Measurements from ENCODE around the gene SVEP1.

SVEP1 gene

DNA sequence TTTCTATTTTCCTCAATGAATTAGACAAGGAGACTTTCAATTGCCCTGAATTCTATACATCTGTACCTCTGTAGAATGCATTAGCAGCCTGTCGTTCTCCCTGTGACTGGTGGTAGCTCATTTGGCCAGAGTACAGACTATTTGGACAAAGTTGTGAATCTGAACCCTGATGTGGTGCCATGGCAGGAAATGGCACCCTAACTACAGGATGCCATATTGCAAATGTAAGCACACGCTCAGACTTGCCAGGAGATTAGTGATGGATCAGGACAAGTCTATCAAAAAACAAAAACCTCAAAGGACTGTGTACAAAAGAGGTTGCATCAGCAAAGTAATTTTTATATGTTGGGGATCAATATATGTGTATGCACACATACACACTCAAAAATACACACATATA lies 58.3 kb downstream of the SVEP1 start:
- DNase-seq (ENCODE audit: low read depth): no peak

DNA sequence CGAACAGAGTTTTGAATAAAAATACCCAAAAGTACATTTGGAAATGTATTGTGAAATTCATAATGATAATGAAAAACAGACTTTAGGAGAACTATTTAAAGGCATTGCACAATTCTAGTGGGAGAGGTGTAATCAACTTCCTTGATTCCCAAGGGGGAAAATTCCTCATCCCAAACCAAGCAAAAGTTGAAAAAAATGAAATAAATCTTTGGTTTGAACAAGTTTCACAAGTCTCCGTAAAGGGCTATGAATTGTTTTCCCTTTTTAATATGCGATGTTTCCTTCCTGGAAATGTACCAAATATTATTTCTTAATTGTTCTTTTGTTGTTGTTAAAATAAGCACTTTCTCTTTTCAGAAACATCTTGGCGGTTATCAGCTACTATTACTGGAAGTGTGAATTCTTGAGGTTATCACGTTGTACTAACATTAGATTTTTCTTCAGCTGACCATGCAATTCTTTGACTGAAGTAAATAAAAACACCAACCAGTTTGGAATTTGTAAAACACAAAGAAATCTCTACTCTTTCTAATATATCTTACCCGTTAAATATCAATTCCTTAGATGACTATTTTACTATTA lies 59.3 kb downstream of the SVEP1 start:
- no peak for DNase-seq (ENCODE audit: low read depth)

DNA sequence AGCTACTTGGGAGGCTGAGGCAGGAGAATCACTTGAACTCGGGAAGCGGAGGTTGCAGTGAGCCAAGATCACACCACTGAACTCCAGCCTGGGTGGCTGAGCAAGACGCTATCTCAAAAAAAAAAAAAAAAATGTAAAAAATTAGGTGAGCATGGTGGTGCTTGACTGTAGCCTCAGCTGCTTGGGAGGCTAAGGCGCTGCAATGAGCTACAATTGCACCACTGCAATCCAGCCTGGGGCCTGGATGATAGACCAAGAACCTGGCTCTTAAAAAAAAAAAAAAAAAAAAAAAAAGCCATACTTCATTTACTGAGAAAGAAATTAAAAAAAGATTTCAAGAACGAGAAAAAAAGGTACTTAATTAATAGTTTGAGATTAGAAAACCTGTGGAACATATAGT lies 62.1 kb downstream of the SVEP1 start:
- no peak for DNase-seq (ENCODE audit: low read depth)

DNA sequence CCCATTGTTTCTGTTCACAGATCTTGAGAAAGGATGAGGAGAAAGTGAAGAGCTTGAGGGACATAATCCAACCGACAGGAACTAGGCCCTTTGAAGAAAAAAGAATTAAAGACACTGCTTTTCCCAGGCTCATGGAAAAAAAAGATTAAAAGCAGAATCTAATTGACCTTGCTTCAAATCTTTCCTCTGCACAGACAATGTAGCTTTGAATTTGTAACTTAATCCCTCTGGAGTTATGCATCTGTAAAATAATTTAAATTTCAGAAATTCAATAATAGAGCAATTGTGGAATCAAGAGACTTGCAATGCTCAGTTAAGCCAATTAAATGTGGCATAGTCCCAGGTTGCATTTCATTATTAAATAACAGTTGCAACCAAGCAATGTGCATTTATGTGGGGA lies 64.6 kb downstream of the SVEP1 start:
- no peak for DNase-seq (ENCODE audit: low read depth)

DNA sequence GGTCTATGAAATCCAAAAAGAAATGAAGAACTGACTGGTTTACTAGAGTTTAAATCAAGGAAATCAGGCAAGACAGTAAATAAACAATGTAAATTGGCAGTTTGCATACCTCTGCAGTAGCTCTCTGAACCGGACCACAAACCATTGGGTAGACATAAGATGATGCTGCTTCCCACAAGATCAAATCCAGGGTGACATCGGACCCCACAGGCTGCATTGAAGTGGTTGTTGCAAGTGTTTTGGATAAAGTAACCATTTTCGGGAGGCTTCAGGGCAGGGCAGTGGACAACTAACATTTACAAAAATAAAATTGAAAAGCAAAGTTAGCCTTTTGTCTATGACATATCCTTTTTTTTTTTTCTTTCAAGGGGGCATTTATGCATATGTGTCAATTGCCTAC lies 66.7 kb downstream of the SVEP1 start:
- no peak for DNase-seq (ENCODE audit: low read depth)

DNA sequence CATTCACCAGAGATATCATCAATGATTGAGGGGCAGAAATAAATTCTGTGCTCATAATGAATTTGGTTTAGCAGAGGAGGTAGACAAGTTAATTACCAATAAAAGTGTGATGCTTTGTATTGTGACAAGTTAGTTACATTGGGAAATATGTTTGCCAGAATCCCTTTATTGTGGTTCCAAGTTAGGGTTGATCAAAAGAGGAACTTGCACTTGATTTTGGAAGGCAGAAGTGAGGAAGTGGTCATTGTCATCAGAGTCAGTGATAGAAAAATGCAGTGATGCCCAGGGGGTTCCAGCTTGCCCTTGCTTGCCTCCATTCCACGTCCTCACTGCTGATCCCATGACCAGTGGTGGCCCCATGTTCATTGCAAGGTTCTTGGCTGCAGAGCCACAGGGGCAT lies 69.7 kb downstream of the SVEP1 start:
- no peak for DNase-seq (ENCODE audit: low read depth)

DNA sequence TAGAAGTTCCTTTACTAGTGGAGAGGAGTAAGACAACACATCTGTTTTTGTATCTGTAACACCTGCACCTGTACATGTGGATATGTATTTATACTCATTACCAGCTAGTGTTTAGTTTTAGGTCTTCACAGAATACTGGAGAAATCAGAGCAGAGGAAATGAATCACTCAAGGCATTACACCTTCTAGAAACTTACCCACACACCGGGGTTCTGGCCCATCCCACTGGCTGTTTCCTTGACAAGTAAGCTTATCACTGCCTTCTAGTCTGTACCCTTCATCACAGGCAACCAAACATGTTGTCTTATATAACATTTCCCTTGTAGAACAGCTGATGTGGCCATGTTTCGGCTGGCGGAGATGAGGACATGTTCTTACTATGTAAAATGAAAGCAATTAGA lies 76.7 kb downstream of the SVEP1 start:
- DNase-seq (ENCODE audit: low read depth): peak; percentile 6

DNA sequence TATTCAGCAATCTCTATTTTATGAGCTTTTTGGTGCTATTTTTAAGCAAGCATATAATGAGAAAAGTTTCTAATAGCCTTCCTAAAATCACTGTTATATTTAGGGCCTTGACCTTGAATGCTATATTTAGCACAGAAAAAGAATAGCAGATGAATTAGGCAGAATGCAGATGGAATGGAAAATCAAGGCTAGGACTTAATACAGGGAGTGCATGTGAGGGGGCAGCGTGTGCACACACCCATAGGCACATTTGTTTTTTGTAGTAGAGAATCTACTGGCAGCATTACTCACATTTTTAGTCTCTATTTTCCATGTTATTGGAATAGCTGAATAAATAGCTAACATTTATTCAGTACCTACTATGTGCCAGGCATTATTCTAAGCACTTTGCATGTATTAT lies 79.9 kb downstream of the SVEP1 start:
- no peak for DNase-seq (ENCODE audit: low read depth)

DNA sequence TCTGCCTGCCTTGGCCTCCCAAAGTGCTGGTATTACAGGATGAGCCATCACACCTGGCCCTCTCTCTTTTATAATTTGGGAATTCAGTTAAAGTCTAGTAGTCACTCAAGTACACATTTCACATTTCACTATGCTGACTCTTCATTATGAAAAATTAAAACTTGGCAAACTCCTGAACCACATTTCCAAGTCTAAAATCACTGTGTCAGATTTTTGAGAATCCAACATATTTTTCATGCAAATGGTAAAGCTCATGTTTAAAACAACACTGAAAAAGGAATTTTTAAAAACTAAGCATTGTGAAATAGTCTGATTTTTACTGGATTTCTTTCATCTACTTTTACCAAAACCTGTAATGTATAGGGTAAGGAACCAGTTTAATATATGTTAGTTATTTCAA lies 92.3 kb downstream of the SVEP1 start:
- no peak for DNase-seq (ENCODE audit: low read depth)

DNA sequence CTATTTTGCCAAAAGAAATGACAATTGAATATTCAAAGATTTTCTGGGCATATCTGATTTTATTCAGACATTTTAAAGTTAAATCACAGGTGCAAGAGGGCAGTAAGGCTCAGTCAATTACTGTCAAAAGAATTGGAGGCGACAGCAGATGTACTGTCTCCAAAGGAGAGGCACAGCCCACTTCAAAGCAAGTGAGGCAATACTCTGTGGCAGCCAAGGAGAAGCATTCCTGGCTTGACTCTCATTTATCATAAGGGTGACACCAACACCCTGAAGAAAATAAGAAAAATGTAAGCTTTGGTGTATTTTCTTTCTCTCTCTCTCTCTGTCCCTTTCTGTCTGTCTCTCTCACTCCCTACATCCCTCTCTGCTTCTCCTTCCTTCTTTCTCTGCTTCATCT lies 93.3 kb downstream of the SVEP1 start:
- no peak for DNase-seq (ENCODE audit: low read depth)

DNA sequence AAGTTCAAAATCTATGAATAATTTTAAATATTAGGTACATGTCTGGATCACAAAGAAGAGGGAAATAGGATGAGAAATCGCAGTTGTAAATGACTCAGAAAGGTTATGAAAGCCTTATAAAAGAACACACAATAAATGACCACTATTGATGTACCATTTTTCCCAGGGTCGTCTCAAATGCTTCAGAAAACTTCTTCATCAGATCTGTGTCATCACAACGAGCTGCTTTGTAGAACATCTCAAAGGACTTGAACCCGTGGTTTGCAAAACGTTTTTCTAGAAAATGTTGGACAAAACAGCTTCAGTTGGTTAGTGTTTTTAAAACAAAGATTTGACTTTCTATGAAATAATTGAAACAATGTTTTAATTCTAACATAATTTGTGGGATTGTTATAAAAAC lies 100.1 kb downstream of the SVEP1 start:
- DNase-seq (ENCODE audit: low read depth): no peak

DNA sequence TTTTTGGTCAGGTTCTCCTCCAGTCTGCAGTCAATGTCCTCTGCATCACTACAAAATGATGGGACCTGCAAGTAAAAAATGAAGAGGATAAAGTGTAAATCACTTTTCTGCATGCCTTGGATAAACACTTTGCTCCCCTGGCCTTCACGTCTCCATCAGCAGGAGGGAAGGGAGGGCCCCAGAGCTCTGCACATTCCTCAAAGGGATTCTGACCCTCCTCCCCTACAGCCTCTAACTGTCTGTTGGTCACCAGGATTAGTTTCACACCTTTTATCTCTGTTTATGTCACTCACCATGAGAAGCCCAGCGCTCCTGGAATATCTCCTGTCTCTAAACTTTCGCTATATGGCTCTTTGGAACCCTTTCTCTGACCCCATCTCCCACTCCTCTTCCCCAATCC lies 103.3 kb downstream of the SVEP1 start:
- DNase-seq (ENCODE audit: low read depth): no peak

DNA sequence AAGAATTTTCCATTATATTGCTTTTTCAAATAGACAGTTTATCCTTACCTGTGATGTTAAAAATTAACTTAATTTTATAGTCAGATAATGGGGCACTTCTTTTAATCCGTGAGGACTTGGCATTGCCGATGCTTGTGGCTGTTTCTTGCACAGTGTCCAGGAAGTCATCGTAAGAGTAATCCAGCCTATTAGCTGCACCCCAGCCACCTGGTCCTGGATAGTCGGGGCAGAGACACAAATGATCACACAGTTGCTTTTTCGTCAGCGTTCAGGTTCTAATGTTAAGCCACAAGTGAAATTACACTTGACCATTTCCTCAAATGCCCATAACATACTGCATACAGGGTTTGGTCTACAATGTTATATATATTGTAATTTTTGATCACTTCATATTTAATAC lies 107.4 kb downstream of the SVEP1 start:
- DNase-seq (ENCODE audit: low read depth): no peak

DNA sequence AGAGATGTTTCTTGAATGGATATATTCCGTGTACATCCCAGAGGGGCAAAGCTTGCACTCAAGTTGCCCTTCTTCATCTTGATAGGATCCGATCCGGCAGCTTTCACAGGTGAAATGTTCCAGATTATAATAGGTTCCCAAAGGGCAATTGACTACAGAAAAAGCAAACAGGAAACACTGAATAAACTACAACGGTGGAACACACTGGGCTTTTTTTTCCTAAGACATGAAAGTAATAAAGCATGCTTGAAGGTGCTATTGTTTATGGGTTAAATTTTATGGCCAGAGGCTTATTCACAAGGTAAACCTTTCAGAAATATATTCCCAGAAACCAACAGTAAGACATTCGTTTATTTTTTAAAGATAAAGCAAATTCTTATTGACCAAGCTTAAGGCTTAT lies 110.6 kb downstream of the SVEP1 start:
- DNase-seq (ENCODE audit: low read depth): no peak

DNA sequence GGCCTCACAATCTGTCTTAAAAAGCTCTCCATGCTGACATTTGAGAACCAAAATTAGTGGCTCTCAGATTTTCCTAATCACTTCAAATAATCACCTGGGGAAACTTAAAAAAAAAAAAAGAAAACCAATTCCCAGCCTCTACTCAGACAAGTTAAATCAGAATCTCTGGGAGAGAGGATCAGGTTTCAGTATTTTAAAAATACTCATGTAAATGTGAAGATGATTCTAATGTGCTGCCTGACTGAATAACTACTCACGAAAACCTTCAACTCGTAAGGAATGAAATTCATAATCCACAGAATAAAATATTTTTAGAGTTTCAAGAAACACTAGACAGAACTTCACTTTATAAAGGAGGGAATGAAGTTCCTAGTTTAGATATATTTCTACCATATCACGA lies 114.4 kb downstream of the SVEP1 start:
- no peak for DNase-seq (ENCODE audit: low read depth)

DNA sequence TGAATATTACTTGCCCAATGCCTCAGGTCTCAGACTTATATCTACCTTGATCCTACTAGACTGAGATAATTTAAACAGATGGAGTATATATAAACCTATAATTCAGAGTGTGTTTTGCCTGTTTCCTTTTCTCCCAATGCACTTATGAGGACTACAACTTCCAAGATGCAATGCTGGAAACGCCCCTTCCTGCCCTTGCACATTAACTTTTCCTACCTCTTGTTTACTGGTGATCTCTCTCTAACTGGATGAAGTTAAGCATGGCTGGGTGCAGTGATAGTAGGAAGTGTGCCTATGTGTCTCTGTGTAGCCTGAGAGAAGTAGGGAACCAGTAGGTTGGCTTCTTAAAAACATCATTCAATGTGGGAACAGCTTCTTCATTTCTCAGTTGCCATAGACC lies 115.2 kb downstream of the SVEP1 start:
- DNase-seq (ENCODE audit: low read depth): no peak

DNA sequence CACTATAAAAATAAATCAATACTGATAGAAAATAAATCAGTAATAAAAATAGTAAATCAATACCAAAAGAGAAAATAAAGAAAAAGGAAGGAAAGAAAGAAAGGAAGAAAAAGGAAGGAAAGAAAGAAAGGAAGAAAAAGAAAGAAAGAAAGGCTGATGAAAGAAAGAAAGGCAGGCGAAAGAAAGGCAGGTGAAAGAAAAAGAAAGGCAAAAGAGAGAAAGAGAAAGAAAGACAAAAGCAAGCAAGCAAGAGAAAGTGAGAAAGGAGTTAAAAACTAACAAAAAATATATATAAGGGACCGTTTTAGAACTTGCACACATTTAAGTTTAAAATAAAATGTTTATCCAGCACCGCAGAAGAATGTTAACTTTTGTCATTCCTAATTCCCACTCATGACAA lies 116.0 kb downstream of the SVEP1 start:
- no peak for DNase-seq (ENCODE audit: low read depth)

DNA sequence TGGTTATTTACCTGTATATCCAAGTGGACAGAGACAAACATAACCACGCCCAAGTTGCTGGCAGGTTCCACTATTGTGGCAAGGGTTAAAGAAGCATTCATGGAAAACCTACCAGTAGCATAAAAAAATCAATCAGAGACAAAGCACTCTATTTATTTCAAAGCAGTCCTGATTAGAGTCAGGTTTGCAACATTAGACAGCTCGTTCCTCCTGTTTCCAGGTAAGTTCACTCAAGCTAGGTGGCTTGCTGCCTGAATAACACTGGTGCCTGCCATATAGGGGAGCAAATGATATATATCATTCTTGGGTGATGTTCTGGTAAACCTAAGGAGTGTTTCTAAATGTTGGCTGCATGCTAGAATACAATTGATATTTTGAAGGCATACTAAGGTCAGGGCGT lies 122.3 kb downstream of the SVEP1 start:
- no peak for DNase-seq (ENCODE audit: low read depth)

DNA sequence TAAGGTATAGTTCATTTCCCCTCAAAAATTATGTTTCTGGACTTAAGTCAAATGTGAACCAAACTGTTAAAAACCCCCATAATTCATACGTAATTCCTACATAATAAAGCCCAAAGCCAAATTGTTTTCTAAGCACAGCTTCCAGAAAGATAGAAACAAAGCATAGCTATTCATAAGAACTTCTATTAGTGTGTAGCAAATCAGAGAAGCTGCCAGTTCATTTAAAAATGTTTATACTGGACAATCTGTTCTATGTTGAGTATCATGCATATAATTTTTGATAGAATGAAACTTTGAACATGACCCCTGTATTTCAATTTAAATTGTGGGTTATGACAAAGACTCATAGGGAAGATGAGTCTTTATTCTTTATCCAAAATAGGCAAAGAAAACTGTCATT lies 122.9 kb downstream of the SVEP1 start:
- no peak for DNase-seq (ENCODE audit: low read depth)

DNA sequence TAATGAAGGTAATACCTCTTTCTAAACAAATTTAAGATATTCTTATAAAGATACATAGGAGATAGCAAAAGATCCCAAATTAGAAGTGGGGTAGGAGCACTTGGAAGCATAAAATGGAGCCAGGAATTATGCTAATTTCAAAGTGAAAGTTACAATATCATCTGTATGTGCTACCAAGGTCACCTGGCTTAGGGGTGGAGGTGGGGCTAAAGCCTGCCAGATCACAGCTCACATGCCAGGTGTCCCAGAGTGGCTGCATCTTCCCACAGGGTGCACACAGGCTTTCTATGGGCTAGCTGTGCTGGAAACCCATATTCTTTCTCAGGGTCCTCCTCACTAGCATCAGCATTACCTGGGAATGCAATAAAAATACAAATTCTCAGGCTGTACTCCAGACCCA lies 123.7 kb downstream of the SVEP1 start:
- DNase-seq (ENCODE audit: low read depth): no peak

DNA sequence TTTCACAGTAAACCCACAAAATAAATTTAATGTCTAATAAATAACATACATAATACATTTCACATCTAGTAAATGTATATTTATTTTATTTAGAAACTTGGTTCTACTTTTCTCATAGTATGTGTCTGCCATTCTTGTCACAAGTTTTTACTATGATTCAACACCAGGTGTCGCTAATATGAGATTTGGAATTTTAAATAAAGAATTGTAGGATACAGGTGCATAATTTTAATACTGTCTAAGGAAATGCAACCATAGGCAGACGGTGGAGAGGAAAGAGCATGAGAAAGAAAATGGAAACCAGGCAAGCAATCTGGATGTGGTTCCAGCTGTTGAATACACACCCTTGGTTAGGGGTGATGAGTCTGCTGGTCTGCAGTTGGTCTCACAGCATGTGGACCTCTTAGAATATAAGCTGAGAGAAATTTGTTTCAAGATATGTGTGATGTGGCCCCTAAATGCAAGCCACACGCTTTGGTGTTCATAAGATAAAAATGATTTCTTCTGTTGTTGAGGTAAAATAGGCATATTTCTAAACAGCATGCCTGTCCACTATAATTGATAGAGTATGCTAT lies 127.2 kb downstream of the SVEP1 start:
- DNase-seq (ENCODE audit: low read depth): peak; percentile 31

DNA sequence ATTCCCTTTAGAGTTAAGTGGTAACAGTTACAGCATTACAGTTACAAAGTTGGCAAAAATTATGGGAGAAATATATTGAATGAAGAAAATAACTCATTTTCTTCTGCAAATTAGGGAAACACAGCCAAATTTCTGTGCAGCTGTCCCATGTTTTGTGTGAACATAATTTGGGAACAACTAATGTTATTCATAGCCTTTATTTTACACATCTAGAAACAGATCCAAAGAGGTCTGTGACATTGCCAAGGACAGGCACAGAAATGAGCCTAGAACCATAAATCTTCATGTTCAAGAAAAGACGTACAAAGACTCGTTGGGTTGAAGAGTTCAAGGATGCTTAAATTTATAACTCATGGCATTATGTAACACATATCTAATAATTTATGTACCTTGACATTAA lies 127.8 kb downstream of the SVEP1 start:
- DNase-seq (ENCODE audit: low read depth): no peak

DNA sequence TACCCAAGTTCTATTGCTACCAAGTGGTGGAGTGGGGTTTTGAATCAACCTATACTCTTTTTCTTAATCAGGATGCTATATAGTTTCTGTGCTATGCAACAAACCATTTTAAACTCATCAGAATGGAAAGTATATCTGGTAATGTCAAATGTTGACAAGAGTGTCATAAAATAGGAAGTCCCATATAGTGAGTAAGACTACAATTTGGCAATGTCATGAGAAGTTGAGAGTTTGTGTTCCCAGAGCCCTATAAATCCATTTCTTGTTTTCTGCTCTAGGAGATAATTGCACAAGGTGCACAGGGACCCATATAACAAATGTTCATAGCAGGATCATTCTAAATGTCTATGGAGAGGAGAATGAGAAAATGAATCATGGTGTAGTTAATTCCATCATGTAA lies 132.1 kb downstream of the SVEP1 start:
- DNase-seq (ENCODE audit: low read depth): no peak

DNA sequence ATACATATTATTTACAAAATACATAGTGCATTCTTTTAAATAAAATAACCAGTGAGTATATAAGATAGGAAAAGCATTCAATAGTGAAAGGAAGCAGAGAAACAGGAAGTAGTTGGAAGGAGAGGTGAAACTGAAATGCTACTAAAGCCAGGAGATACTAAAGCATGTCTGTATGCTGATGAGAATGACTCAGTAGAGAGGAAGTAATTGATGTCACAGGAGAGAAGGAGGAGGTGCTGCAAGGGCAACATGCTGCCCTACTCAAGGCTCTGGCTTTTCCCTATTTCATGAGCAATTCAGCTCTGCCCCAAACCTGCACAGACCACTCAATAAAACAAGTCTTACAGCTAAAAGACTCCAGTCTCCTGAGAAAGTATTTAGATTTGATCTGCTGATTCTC lies 133.4 kb downstream of the SVEP1 start:
- peak; percentile 50 for DNase-seq (ENCODE audit: low read depth)

DNA sequence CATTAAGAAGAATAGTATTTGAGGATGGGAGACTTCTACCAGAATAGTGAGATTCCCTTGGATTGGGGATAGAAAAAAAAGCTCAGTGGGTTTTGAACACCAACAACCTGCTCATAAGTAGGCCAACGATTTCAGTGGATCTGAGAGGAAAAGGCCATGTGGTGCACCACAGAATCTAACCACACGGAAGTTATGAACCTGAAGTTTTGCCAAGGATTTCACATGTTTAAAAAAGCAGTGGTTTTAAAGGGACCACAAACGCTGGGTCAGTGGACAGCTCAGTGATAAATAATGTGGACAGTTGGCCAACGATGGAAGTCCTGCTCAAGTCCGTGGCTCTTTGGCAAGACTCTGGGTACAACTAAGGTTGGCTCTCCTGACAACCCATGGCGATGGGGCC lies 134.6 kb downstream of the SVEP1 start:
- peak; percentile 70 for DNase-seq (ENCODE audit: low read depth)

Data from ELR (cell line).